ENCODE data around the gene SNAPC4. TPM values are rescaled to one million over a fixed set of nuclear protein-coding genes. Genes with fewer than 3 reads are reported as not detected.

SNAPC4 gene
- total RNA-seq, 3 donors from 2014 or later = 43.7 to 48.0 (median 44.5) TPM

DNA sequence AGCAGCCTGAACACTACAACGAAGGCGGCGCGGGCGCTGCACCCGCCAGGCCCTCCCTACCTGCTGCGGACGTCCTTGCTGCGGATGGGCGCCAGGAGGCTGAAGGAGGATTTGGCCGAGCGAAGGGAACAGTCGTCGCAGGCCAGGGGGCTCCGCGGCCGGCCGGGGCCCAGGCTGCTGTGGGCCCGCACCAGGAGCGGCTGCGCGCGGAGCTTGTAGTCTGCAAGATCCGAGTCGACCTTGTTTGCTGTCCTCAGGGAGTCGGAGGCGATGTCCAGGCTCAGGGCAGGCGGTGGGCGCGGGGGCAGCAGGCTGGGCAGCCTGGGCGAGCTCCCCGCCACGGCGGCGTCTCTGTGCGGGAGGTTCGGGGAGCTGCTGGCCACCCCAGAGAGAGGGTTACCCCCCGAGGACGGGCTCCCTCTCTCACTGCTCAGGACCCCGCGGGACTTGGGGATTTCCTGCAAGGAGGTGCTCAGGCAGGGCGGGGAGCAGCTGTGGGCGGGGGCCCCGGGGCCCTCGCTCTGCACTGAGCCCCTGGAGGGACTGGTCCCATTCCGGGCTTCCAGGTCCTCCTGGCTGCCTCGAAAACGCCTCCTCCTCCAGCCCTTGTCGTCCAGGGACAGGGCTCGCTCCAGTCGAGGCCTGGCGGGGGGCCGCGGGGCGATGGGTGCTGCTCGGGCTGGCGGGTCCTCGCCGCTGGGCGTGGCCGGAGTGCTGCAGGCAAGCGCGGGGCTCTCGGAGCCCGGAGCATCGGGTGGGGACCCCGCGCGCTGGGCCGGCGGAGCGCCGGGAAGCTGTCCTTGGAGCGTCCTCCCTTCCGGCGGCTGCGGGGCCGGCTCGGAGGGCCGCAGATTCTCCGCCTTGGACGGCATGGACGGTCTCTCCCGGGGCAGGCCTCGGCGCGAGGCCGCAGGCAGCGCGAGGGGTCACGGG is 38.8 kb upstream of the SNAPC4 start:
- ATAC-seq = peak; percentile 76 to 81
- H3K27me3 Mint-ChIP-seq (ENCODE audit: low read depth) = no peaks in the 10 kb centered on the region

DNA sequence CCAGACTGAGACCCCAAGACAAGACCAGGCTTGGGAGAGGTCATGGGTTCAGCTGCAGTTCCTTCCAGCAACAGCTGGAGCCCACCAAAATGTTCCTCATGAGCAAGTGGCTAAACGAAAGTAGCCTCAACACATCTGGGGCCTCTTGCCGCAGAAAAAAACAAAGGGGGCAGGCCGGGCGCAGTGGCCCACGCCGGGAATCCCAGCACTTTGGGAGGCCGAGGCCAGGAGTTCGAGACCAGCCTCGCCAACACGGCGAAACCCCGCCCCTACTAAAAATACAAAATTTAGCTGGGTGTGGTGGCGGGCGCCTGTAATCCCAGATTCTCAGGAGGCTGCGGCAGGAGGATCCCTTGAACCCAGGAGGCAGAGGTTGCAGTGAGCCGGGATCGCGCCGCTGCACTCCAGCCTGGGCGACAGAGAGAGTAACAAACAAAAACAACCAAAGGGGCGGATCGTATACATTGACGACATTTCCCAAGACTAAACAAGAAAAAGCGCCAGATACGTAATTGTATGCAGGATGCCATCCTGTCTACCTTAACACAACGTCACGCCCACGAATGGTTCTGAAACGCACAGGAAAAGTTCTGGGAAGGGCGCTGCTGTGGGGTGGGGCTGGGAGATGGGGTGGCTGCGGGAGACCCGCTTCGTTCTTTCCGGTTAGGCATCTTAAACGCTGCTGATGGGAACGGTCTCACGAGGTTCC is 38.0 kb upstream of the SNAPC4 start:
- H3K9me3 Mint-ChIP-seq = no peaks in the 10 kb centered on the region

More for the DNA sequence above, 38.8 kb upstream of the SNAPC4 start:
- H3K9me3 Mint-ChIP-seq = no peaks in the 10 kb centered on the region
- peaks cover 15% of the 10 kb centered on the region for H3K36me3 Mint-ChIP-seq (ENCODE audit: insufficient read depth)
- H3K4me1 Mint-ChIP-seq (ENCODE audit: low read depth) = peaks cover 26% of the 10 kb centered on the region
- peak; percentile 48 for DNase-seq
- peak overlapping the region; percentile 86 for H3K4me3 Mint-ChIP-seq

DNA sequence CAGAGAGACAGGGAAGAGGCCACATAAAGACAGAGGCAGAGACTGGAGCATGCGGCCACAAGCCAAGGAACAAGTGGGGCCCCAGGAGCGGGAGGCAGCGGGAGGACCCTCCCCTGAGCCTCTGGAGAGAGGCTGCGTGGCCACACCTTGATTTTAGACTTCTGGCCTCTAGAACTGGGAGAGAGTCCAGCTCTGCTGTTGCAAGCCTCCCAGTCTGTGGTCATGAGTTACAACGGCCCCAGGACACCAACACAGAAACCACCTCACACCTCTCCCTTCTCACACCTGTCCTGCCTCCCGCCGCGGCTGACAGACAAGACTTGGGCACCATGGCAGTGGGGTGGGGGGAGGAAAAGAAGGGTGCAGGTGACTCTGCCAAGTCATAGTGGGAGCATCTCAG is 37.5 kb upstream of the SNAPC4 start:
- no peaks in the 10 kb centered on the region for H3K9me3 Mint-ChIP-seq
- H3K4me3 Mint-ChIP-seq = peak overlapping the region; percentile 86
- ATAC-seq (no peak), DNase-seq (no peak)
- H3K36me3 Mint-ChIP-seq (ENCODE audit: insufficient read depth) = peaks cover 6% of the 10 kb centered on the region
- peaks cover 26% of the 10 kb centered on the region for H3K4me1 Mint-ChIP-seq (ENCODE audit: low read depth)
- H3K27me3 Mint-ChIP-seq (ENCODE audit: low read depth) = no peaks in the 10 kb centered on the region

More for the DNA sequence above, 38.0 kb upstream of the SNAPC4 start:
- Mint-ChIP-seq H3K4me3 (peak overlapping the region; percentile 86), H3K27me3 (ENCODE audit: low read depth) (no peaks in the 10 kb centered on the region), H3K36me3 (ENCODE audit: insufficient read depth) (peaks cover 12% of the 10 kb centered on the region), H3K4me1 (ENCODE audit: low read depth) (peaks cover 26% of the 10 kb centered on the region)
- DNase-seq = no peak
- no peak for ATAC-seq

DNA sequence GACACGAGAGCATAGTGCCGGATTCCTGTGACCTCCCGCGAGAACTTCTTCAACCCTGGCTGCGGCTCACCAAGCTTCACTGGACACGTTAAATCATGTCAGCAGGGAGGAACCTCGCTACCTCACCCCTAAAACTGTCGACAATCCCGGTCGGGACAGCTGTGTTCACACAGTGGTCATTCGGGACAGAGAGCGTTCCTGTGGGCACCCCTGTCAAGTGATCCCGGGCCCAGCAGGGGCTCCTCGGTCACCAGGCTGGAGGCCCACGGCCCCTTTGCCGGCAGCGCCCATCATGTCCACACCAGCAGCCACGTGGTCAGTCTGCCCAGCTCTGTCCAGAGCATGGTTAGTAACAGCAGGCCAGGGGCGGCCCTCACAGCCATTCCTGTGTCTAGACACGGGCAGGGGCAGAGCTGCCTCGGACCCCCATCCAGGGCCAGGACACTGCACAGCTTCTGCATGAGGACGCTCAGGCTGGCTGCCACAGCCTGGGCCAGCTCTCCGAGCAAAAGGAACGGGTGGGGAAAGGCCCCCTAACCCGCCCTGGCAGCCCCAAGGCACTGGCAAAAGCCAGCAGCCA is 36.2 kb upstream of the SNAPC4 start:
- ATAC-seq (no peak), DNase-seq (no peak)
- no peaks in the 10 kb centered on the region for H3K27me3 Mint-ChIP-seq (ENCODE audit: low read depth)
- H3K36me3 Mint-ChIP-seq (ENCODE audit: insufficient read depth) = peaks cover 3% of the 10 kb centered on the region
- no peaks in the 10 kb centered on the region for H3K9me3 Mint-ChIP-seq
- peak overlapping the region; percentile 38 for H3K4me3 Mint-ChIP-seq
- H3K4me1 Mint-ChIP-seq (ENCODE audit: low read depth) = peaks cover 26% of the 10 kb centered on the region

DNA sequence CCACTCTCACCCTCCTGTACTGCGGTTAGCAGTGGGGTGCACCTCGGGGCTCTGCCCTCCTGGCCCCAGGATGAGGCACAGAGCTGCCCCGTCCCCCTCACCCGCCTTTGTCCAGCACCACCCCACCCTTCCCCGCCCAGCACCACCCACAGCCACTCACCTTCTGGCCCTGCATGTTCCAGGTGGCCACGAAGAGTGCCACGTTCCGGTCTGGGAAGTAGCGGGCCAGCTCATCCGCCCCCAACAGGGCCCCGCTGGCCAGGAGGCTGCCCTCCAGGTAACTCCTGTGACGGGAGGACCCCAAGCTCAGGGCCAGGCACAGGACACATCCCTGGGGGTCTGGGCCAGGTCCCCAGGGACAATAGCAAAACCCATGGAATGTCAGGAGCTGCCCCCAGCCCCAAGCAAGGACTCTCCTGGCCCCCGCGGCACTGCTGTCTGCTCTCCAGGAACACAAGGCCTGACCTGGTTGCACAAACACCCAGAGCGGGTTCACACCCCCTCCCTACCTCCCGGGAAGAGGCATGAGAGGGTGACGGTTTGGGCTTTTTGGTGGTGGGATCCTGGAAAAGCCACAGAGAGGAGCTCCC is 34.7 kb upstream of the SNAPC4 start:
- DNase-seq = no peak
- peaks cover 26% of the 10 kb centered on the region for H3K4me1 Mint-ChIP-seq (ENCODE audit: low read depth)
- H3K27me3 Mint-ChIP-seq (ENCODE audit: low read depth) = no peaks in the 10 kb centered on the region
- peaks cover 2% of the 10 kb centered on the region for H3K36me3 Mint-ChIP-seq (ENCODE audit: insufficient read depth)
- no peaks in the 10 kb centered on the region for H3K9me3 Mint-ChIP-seq
- H3K4me3 Mint-ChIP-seq = no peak overlapping the region
- ATAC-seq = no peak

DNA sequence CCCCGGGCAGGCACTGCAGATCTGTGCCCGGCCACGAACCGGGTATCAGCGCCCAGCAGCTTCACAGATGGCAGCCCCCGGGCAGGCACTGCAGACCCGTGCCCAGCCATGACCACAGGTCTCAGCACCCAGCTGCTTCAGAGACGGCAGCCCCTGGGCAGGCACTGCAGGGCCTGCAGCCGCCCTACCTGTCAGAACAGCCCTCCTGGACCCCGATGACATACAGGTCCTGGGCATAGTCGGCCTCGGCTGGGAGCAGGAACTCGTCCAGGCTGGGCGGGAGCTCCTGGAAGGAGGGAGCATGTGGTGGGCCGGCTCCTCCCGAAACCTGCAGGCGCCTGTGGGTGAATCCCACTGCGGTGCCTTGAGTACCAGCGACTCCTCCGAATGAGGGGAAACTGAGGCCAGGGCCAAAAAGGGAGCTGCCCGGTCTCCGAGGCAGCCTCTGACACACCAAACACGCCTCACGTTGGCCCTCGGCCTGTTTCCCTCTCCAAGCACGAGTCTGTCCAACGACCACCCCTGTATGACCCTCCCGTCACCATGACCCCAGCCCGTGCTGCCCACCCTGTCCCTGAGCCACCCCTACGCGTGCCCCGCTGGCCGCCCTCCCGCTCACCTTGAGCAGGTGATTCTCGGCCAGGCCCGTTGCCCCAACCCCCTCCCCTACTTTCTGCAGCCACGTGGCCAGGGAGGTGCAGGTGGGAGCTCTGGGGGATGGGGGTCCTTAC is 34.0 kb upstream of the SNAPC4 start:
- H3K4me1 Mint-ChIP-seq (ENCODE audit: low read depth) = peaks cover 26% of the 10 kb centered on the region
- DNase-seq = no peak
- no peaks in the 10 kb centered on the region for H3K9me3 Mint-ChIP-seq
- H3K4me3 Mint-ChIP-seq = no peak overlapping the region
- ATAC-seq = no peak
- peaks cover 2% of the 10 kb centered on the region for H3K36me3 Mint-ChIP-seq (ENCODE audit: insufficient read depth)
- H3K27me3 Mint-ChIP-seq (ENCODE audit: low read depth) = no peaks in the 10 kb centered on the region

DNA sequence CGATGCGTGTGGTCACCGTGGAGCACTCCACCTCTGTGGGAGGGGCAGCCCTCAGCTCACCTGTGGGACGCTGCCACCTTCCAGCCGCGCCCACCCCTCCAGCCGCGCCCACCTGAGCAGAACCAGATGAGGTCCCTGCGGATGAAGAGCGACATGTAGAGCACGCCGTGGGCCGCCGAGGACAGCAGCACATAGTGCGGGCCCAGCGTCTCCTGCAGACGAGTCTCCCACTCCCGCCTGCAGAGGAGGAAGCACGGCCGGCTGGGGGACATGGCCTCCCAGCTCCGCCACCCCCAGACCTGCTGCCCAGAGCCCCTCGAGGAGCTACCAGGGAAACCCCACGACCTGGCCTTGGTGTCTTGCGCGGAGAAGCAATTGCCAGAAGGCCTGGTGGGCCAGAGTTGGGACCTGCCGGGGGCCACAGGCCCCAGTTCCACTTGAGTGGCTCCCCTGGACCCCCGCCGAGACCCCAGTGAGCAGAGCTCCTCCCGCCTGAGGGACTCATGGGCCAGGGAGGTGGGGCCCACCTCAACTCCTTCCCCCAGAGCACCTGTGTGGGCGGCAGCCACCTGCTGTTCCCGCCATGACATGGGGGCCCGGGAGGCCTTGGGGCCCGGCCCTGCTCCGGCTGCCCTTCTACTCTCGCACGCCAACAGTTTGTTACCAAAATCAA is 33.2 kb upstream of the SNAPC4 start:
- ATAC-seq (no peak), DNase-seq (no peak)
- Mint-ChIP-seq H3K9me3 (no peaks in the 10 kb centered on the region), H3K27me3 (ENCODE audit: low read depth) (no peaks in the 10 kb centered on the region), H3K4me3 (no peak overlapping the region), H3K4me1 (ENCODE audit: low read depth) (peaks cover 23% of the 10 kb centered on the region), H3K36me3 (ENCODE audit: insufficient read depth) (peaks cover 5% of the 10 kb centered on the region)

DNA sequence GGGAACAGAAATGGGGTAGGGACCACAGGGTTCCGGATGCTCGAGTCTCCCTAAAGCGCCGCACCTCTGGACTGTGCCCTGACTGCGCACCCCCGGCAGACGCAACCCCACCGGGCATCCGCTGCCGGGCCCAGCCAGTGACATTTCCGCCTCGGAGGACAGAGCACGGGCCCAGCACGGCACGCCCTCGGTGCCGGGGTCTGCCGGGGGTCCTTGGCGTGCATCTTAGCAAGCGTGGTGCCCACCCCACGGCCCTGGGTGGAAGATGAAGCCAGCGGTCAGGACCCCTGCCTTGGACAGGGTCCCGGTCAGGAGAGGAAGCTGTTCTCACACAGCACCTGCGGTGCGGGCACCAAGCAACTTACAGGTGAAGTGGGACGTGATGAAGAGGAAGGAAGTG is 32.6 kb upstream of the SNAPC4 start:
- H3K4me1 Mint-ChIP-seq (ENCODE audit: low read depth) = peaks cover 18% of the 10 kb centered on the region
- no peaks in the 10 kb centered on the region for H3K27me3 Mint-ChIP-seq (ENCODE audit: low read depth)
- no peaks in the 10 kb centered on the region for H3K9me3 Mint-ChIP-seq
- H3K36me3 Mint-ChIP-seq (ENCODE audit: insufficient read depth) = peaks cover 5% of the 10 kb centered on the region
- ATAC-seq = no peak
- DNase-seq = no peak
- H3K4me3 Mint-ChIP-seq = no peak overlapping the region

DNA sequence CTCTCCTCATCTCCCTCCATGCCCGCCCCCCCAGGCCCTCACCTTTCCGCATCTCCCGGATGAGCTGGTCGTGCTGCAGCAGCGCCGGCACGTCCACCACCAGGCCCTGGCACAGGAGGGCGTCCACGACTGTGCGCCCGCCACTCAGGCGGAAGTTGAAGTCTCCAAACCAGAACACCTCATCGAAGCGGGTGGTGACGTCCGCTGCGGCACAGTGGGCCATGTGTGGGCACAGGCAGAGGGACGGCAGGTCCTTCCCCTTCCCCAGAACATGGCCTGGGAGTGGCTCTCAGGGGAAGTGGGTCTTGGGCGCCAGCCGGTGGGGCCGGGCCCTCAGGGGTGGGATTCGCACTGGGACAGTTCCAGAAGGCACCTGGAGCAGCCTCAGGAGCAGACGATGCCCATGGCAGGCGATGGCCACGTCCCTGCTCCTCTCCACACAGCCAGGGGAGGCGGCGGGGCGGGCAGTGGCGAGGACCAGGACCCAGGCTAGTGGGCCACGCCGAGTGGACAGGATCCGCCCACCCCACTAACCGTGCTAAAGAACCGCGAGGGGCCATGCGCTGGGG is 31.9 kb upstream of the SNAPC4 start:
- H3K9me3 Mint-ChIP-seq = no peaks in the 10 kb centered on the region
- H3K36me3 Mint-ChIP-seq (ENCODE audit: insufficient read depth) = peaks cover 5% of the 10 kb centered on the region
- DNase-seq = no peak
- H3K27me3 Mint-ChIP-seq (ENCODE audit: low read depth) = no peaks in the 10 kb centered on the region
- H3K4me3 Mint-ChIP-seq = no peak overlapping the region
- H3K4me1 Mint-ChIP-seq (ENCODE audit: low read depth) = peaks cover 10% of the 10 kb centered on the region
- no peak for ATAC-seq

DNA sequence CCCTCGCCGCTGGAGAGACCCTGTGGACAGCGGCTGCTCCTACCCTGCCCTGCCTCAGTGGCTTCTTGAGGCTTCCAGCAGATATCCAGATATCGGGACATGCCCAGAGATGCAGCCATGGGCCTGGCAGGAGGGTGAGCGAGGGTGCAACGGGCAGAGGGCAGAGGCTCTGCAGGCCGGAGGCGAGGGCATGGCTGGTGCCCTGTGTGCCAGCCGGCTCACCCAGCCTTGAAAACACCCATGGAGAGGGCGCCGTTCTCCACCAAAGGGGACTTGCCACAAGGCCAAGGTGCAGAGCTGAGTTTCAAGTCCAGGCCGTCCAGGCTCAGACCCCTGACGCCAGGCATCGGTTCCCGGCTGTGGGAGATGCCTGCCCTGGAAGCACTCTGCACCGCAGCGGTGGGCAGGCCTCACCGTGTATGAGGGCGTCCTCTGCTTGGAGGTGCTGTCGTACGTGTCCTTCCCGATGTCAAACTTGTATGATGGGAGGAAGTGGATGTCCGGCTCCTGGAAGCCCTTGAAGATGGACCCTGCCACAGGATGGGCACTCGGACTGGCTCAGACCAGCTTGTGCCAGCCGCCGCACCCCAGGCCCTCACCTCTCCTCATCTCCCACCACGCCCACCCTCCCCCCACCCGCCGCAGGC is 30.7 kb upstream of the SNAPC4 start:
- no peak for DNase-seq
- H3K4me1 Mint-ChIP-seq (ENCODE audit: low read depth) = no peaks in the 10 kb centered on the region
- no peaks in the 10 kb centered on the region for H3K9me3 Mint-ChIP-seq
- peaks cover 2% of the 10 kb centered on the region for H3K36me3 Mint-ChIP-seq (ENCODE audit: insufficient read depth)
- no peak overlapping the region for H3K4me3 Mint-ChIP-seq
- no peaks in the 10 kb centered on the region for H3K27me3 Mint-ChIP-seq (ENCODE audit: low read depth)
- ATAC-seq = no peak

DNA sequence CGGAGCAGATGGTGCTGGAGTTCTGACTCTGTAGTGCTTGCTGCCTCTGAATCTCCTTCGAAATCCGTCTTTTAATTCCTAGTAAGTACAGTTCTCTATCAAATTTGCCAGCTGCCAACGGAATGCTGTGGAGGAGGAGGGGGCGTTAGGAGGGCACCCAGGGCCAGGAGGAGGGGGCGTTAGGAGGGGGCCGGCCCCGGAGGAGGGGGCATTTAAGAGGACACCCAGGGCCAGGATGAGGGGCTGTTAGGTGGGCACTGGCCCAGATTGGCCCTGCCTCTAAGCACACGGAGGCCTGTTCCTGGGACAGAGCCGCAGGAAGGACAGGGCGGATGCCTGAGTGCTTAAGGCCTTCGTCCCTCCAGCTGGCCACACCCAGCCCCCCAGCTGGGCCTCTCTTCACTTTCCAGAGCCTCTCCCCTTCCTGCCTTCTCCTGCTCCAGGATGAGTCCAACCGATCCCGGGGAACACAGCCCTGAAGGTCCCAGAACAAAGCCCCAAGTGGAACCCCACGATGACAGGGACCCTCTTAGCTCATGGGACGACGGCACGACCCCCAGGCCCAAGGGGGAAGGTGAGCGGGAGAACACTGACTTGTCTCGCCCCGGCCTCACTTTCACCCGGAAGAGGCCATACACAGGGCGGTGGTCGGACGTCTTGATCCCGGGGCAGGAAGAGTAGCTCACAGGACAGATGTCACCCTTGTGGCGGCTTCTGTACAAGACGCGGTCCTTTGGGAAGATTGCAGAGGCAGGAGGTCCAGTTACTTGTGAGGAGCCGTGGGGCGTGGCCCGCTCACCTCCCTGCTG is 29.9 kb upstream of the SNAPC4 start:
- ATAC-seq (no peak), DNase-seq (no peak)
- H3K4me3 Mint-ChIP-seq = no peak overlapping the region
- no peaks in the 10 kb centered on the region for H3K9me3 Mint-ChIP-seq
- H3K27me3 Mint-ChIP-seq (ENCODE audit: low read depth) = no peaks in the 10 kb centered on the region
- H3K4me1 Mint-ChIP-seq (ENCODE audit: low read depth) = no peaks in the 10 kb centered on the region
- H3K36me3 Mint-ChIP-seq (ENCODE audit: insufficient read depth) = peaks cover 2% of the 10 kb centered on the region

DNA sequence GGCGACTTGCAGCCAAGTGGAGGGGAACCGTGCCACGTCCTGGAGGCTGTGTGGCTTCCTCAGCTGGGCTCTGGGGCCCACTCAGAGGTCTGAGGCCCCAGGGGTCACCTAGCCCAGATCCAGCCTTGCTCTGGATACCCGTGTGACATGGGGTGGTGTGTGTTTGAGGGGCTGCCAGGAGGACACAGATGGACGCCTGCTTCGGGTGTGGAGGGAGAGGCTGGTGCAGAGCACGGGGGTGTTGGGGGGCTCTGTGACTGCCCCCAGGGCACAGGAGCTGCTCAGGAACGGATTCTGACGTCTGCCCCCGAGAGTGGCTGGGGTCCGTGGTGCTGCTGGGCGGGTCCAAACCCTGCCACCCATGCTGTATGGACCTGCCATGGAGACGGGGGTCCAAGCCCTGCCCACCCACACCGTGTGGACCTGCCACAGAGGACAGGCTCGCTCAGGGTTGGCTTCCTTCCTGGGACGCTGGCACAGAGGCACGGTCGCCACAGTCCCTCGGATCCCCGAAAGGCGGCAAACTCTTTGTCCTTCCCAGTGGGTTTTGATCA is 29.2 kb upstream of the SNAPC4 start:
- Mint-ChIP-seq H3K36me3 (ENCODE audit: insufficient read depth) (peaks cover 2% of the 10 kb centered on the region), H3K4me1 (ENCODE audit: low read depth) (no peaks in the 10 kb centered on the region), H3K4me3 (no peak overlapping the region), H3K27me3 (ENCODE audit: low read depth) (no peaks in the 10 kb centered on the region), H3K9me3 (no peaks in the 10 kb centered on the region)
- ATAC-seq = no peak
- DNase-seq = no peak
